CD14-positive monocyte (primary cell): ENCODE data around the gene MAD1L1. TPM values are rescaled to one million over a fixed set of nuclear protein-coding genes. Genes with fewer than 3 reads are reported as not detected.

Experiments used
- DNase-seq, 3 donors: peaks; one replicate each; pipeline ENCODE4 v3.0.0-alpha.2; 2011 to 2022
- H2AFZ ChIP-seq: 2 replicates; pipeline ENCODE4 v1.6.0; 2012; ENCODE audit warnings: mild to moderate bottlenecking, low read depth, low read length, inconsistent platforms; ENCODE audit not compliant: insufficient read depth, poor library complexity, severe bottlenecking
- H3K27ac ChIP-seq, 2 donors: 1 replicate in 1 of 2; 2 replicates in 1 of 2; pipeline ENCODE4 v1.5.1; 2012 to 2013; ENCODE audit warnings: low read length in 2 of 2, control low read depth in 1 of 2, inconsistent platforms in 1 of 2, low read depth in 1 of 2, mild to moderate bottlenecking in 1 of 2
- H3K27me3 ChIP-seq, 2 donors: one replicate each; pipeline versions ENCODE4 v1.6.0 to v1.6.1; 2011 to 2013; ENCODE audit warnings: low read length in 2 of 2; ENCODE audit not compliant: control insufficient read depth in 2 of 2, insufficient read depth in 2 of 2
- H3K36me3 ChIP-seq, 2 donors: replicated peaks in 1 of 2; 1 replicate in 1 of 2; 2 replicates in 1 of 2; pipeline versions ENCODE4 v1.5.1 to v1.6.1; 2012 to 2013; ENCODE audit warnings: low read length in 2 of 2, control low read depth in 1 of 2, inconsistent platforms in 1 of 2, mild to moderate bottlenecking in 1 of 2; ENCODE audit not compliant: insufficient read depth in 2 of 2, control insufficient read depth in 1 of 2
- H3K4me1 ChIP-seq, 2 donors: 1 replicate in 1 of 2; 2 replicates in 1 of 2; pipeline versions ENCODE4 v1.5.1 to v1.6.1; 2012 to 2013; ENCODE audit warnings: low read length in 2 of 2, control low read depth in 1 of 2, inconsistent platforms in 1 of 2, mild to moderate bottlenecking in 1 of 2, moderate library complexity in 1 of 2; ENCODE audit not compliant: insufficient read depth in 2 of 2, control insufficient read depth in 1 of 2
- H3K4me2 ChIP-seq: replicated peaks from 2 replicates; pipeline ENCODE3; 2012; ENCODE audit warnings: low read length, moderate library complexity, mild to moderate bottlenecking; ENCODE audit not compliant: poor library complexity, severe bottlenecking; ENCODE audit errors: extremely low read depth
- H3K4me3 ChIP-seq, 3 experiments: fragments of 200-600 bp in 1 of 3; sonication (generic) in 1 of 3; replicated peaks in 1 of 3; 1 replicate in 2 of 3; 2 replicates in 1 of 3; pipeline ENCODE4 v1.5.1; 2011 to 2013; ENCODE audit warnings: low read length in 3 of 3, mild to moderate bottlenecking in 3 of 3, control low read depth in 2 of 3, low read depth in 2 of 3, inconsistent platforms in 1 of 3, moderate library complexity in 1 of 3
- H3K79me2 ChIP-seq: 2 replicates; pipeline ENCODE4 v1.6.0; 2012; ENCODE audit warnings: mild to moderate bottlenecking, control low read depth, inconsistent platforms, low read length, moderate library complexity; ENCODE audit not compliant: insufficient read depth
- H3K9ac ChIP-seq: 2 replicates; pipeline ENCODE4 v1.6.0; 2017; ENCODE audit warnings: low read length, mild to moderate bottlenecking; ENCODE audit not compliant: insufficient read depth, poor library complexity, severe bottlenecking
- H3K9me3 ChIP-seq, 2 donors: replicated peaks in 1 of 2; 1 replicate in 1 of 2; 2 replicates in 1 of 2; pipeline versions ENCODE4 v1.5.1 to v1.6.1; 2012 to 2013; ENCODE audit warnings: low read length in 2 of 2, control low read depth in 1 of 2; ENCODE audit not compliant: control insufficient read depth in 1 of 2, insufficient read depth in 1 of 2
- H4K20me1 ChIP-seq: 2 replicates; pipeline ENCODE4 v1.6.0; 2012; ENCODE audit warnings: mild to moderate bottlenecking, low read length, control low read depth, moderate library complexity; ENCODE audit not compliant: insufficient read depth
- H3K27ac Mint-ChIP-seq, 7 donors: one replicate each; pipeline ENCODE4 v1.8.0; 2020; ENCODE audit warnings: mild to moderate bottlenecking in 7 of 7, mixed read lengths in 7 of 7, moderate library complexity in 6 of 7, inconsistent platforms in 2 of 7
- H3K27me3 Mint-ChIP-seq, 3 donors: one replicate each; pipeline ENCODE4 v1.8.0; 2021 to 2022; ENCODE audit warnings: low read depth in 3 of 3, mild to moderate bottlenecking in 3 of 3, mixed read lengths in 3 of 3, moderate library complexity in 3 of 3, inconsistent platforms in 1 of 3
- H3K36me3 Mint-ChIP-seq, 2 donors: one replicate each; pipeline ENCODE4 v1.8.0; 2020; ENCODE audit warnings: mixed read lengths in 2 of 2, inconsistent platforms in 1 of 2, mild to moderate bottlenecking in 1 of 2
- H3K4me1 Mint-ChIP-seq: one replicate; pipeline ENCODE4 v1.8.0; 2020; ENCODE audit warnings: mild to moderate bottlenecking, mixed read lengths
- H3K4me3 Mint-ChIP-seq, 2 donors: one replicate each; pipeline ENCODE4 v1.8.0; 2020; ENCODE audit warnings: mild to moderate bottlenecking in 2 of 2, mixed read lengths in 2 of 2, moderate library complexity in 1 of 2
- H3K9me3 Mint-ChIP-seq, 7 donors: one replicate each; pipeline ENCODE4 v1.8.0; 2020 to 2022; ENCODE audit warnings: mixed read lengths in 7 of 7, mild to moderate bottlenecking in 6 of 7, moderate library complexity in 6 of 7, inconsistent platforms in 2 of 7
- WGBS: methylation state at CpG from one replicate; pipeline ENCODE4 v1.1.5; 2013; ENCODE audit warnings: missing lambda C conversion rate; ENCODE audit not compliant: insufficient coverage; 5-methylcytosine and 5-hydroxymethylcytosine counted together
- intact Hi-C, 2 donors: fragments of 100-400 bp; cut with micrococcal nuclease; formaldehyde crosslinking; loops; one replicate each; pipeline versions ENCODE4 v1.15.0 to v1.15.1; 2023
- polyA plus RNA-seq, 3 donors: library from polyadenylated mRNA; depleted of rRNA in 1 of 3; unstranded in 2 of 3; stranded (reverse) in 1 of 3; fragments of 300-500 nt in 2 of 3; fragments of >200 nt in 1 of 3; fragmentation: Illumina TruSeq in 2 of 3; gene quantifications; 1 replicate in 2 of 3; 2 replicates in 1 of 3; pipeline ENCODE4 v1.2.3, GENCODE V29; 2012 to 2021
- TF ChIP-seq, protein P1 (sequence below): fragments of 200-600 bp; IDR thresholded peaks from one replicate; pipeline ENCODE4 v1.8.0; 2022; ENCODE audit warnings: antibody characterized with exemption, mild to moderate bottlenecking

MAD1L1 gene
- polyA plus RNA-seq, 3 donors, result 22.0 to 39.4 (median 33.2) TPM

DNA sequence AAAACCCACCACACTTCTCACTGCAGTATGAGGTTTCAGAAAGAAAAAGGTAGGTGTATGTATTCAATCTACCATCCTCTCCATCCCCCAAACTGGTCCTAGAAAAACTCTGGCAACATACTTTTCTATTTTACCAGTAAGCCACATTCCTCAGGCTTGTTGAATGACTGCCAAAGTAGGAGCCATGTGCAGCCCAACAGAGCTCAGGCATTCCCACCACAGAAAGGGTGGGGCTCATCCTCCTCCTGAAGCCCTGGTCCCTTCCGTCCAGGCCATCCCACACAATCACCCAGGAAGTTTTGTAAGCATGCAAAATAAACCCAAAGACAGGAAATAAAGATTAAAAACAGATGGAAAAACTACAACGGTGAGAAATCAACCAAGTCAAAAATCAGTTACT lies 57.2 kb downstream of the MAD1L1 start:
- no peak overlapping the region for H3K4me2 ChIP-seq
- H3K27ac ChIP-seq, result no peak overlapping the region
- no CpG with 5 or more reads among the region's 2 CpGs for WGBS
- H3K4me3 Mint-ChIP-seq, result no peak overlapping the region
- no peak overlapping the region for H3K9ac ChIP-seq
- H3K27me3 ChIP-seq, result no peaks in the 10 kb centered on the region
- peaks cover 11 to 37% of the 10 kb centered on the region in 2 donors for H3K36me3 ChIP-seq
- H2AFZ ChIP-seq, result no peak overlapping the region
- TF ChIP-seq, protein P1, sequence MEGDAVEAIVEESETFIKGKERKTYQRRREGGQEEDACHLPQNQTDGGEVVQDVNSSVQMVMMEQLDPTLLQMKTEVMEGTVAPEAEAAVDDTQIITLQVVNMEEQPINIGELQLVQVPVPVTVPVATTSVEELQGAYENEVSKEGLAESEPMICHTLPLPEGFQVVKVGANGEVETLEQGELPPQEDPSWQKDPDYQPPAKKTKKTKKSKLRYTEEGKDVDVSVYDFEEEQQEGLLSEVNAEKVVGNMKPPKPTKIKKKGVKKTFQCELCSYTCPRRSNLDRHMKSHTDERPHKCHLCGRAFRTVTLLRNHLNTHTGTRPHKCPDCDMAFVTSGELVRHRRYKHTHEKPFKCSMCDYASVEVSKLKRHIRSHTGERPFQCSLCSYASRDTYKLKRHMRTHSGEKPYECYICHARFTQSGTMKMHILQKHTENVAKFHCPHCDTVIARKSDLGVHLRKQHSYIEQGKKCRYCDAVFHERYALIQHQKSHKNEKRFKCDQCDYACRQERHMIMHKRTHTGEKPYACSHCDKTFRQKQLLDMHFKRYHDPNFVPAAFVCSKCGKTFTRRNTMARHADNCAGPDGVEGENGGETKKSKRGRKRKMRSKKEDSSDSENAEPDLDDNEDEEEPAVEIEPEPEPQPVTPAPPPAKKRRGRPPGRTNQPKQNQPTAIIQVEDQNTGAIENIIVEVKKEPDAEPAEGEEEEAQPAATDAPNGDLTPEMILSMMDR, result no peak
- H3K4me1 ChIP-seq, result no peaks in the 10 kb centered on the region
- DNase-seq, result no peak
- no peak overlapping the region for H3K4me3 ChIP-seq
- no peaks in the 10 kb centered on the region for H4K20me1 ChIP-seq
- peaks cover 40 to 62% of the 10 kb centered on the region in 2 donors for H3K36me3 Mint-ChIP-seq
- H3K27me3 Mint-ChIP-seq, result peaks cover 0 to 2% (median 1%) of the 10 kb centered on the region in 3 donors
- H3K79me2 ChIP-seq, result no peaks in the 10 kb centered on the region
- peaks cover 5% of the 10 kb centered on the region for H3K4me1 Mint-ChIP-seq
- H3K9me3 ChIP-seq, result no peaks in the 10 kb centered on the region
- H3K27ac Mint-ChIP-seq, result peak overlapping the region in 3 of 7 donors; percentile 21 to 52 (median 43)
- intact Hi-C loops, result no loop called here
- H3K9me3 Mint-ChIP-seq, result no peaks in the 10 kb centered on the region

DNA sequence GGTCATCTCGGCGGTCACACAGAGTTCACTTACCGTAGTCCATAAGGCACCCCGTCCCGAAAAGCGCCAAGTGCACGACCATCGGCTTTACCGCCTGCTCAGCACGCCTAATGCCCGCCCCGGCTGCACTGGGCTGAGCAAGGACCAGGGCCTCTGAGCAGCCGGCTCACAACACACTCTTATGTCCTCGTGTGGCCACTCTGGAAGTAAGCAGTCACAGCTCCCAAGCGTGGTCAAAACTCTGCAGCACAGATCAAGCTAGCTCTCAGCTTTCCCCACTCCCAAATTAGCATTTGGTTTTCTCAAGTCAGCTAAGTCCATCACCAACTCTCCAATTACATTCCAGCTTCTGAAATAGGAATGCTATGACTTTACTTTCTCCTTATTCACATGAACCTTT lies 57.7 kb downstream of the MAD1L1 start:
- H3K27ac Mint-ChIP-seq, result peak overlapping the region in 3 of 7 donors; percentile 0 to 52 (median 12)
- TF ChIP-seq, protein P1, result no peak
- no peak overlapping the region for H3K4me3 ChIP-seq
- H3K9ac ChIP-seq, result no peak overlapping the region
- no peak for DNase-seq
- H3K4me1 ChIP-seq, result no peaks in the 10 kb centered on the region
- peaks cover 0 to 2% (median 1%) of the 10 kb centered on the region in 3 donors for H3K27me3 Mint-ChIP-seq
- no peak overlapping the region for H3K4me2 ChIP-seq
- no peaks in the 10 kb centered on the region for H4K20me1 ChIP-seq
- WGBS, result 97% methylated on average over 15 of the region's 15 CpGs
- H3K4me1 Mint-ChIP-seq, result peaks cover 5% of the 10 kb centered on the region
- peaks cover 40 to 62% of the 10 kb centered on the region in 2 donors for H3K36me3 Mint-ChIP-seq
- H2AFZ ChIP-seq, result no peak overlapping the region
- peaks cover 8 to 33% of the 10 kb centered on the region in 2 donors for H3K36me3 ChIP-seq
- H3K4me3 Mint-ChIP-seq, result no peak overlapping the region
- H3K27ac ChIP-seq, result no peak overlapping the region
- H3K27me3 ChIP-seq, result no peaks in the 10 kb centered on the region
- no peaks in the 10 kb centered on the region for H3K9me3 ChIP-seq
- no peaks in the 10 kb centered on the region for H3K79me2 ChIP-seq
- intact Hi-C loops, result no loop called here
- H3K9me3 Mint-ChIP-seq, result no peaks in the 10 kb centered on the region
